NOMO-1 treated with DMSO at 0.1 percent for 48 hours (cell line): Measurements from ENCODE around the gene PTGFRN.

Experiments
- DNase-seq: peaks from one replicate; lab custom pipeline; 2025; ENCODE audit not compliant: unreplicated experiment; lab: John Stamatoyannopoulos, UW

The PTGFRN gene

GRCh38 chr1:117030271-117030877 is 120.7 kb downstream of the PTGFRN start:
- DNase-seq, result no peak

DNA sequence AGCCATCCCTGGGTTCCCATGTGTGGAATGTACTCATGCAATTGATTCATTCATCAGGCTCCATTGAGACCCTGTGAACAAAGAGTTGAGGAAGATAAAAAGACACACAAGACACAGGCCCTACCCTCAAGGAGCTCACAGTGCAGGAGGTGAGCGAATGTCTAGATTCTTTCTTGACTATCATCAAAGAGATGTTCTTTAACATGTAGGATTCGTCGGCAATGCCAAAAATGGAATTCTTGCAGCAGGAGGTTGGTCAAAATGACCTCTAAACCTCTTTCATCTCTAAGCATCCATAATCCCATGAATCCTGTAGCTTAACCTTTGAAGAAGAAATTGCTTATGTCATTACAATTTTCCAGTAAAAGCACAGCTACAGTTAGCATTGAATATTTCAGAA is 122.5 kb downstream of the PTGFRN start:
- no peak for DNase-seq

- no peak for DNase-seq
Observed at GRCh38 chr1:117032681-117033539, 123.2 kb downstream of the PTGFRN start.

GRCh38 chr1:117033772-117034171 is 124.1 kb downstream of the PTGFRN start:
- DNase-seq, result no peak

- DNase-seq, result no peak
Observed at GRCh38 chr1:117034791-117035290, 125.1 kb downstream of the PTGFRN start.

GRCh38 chr1:117036018-117036461 is 126.3 kb downstream of the PTGFRN start:
- DNase-seq, result no peak

DNA sequence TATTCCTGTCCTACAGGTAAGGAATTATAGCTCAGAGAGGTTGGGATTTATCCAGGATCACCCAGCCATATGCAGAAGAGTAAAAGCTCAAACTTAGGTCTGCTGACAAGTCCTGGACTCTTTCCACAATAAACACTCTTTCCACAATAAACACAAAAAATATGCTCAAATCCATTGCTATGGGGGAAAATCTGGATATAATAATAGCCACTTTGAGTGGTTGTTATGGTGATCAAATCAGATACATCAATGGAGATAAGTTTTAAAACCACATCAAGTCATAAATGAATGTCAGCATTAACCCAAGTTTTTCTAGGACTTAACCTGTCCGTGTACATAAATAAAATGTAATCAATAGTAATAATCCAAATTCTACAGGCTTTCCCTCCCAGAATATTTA is 128.1 kb downstream of the PTGFRN start:
- DNase-seq, result no peak

- DNase-seq, result no peak
Observed at GRCh38 chr1:117038236-117038635, 128.5 kb downstream of the PTGFRN start.
